CD14-positive monocyte (primary cell): Measurements from ENCODE around the gene PDGFD. TPM values are rescaled to one million over a fixed set of nuclear protein-coding genes. Genes with fewer than 3 reads are reported as not detected.

Source experiments
- DNase-seq, 3 donors: peaks; one replicate each; pipeline ENCODE4 v3.0.0-alpha.2; 2011 to 2022
- H2AFZ ChIP-seq: 2 replicates; pipeline ENCODE4 v1.6.0; 2012; ENCODE audit warnings: mild to moderate bottlenecking, low read depth, low read length, inconsistent platforms; ENCODE audit not compliant: insufficient read depth, poor library complexity, severe bottlenecking
- H3K27ac ChIP-seq, 2 donors: 1 replicate in 1 of 2; 2 replicates in 1 of 2; pipeline ENCODE4 v1.5.1; 2012 to 2013; ENCODE audit warnings: low read length in 2 of 2, control low read depth in 1 of 2, inconsistent platforms in 1 of 2, low read depth in 1 of 2, mild to moderate bottlenecking in 1 of 2
- H3K27me3 ChIP-seq, 2 donors: one replicate each; pipeline versions ENCODE4 v1.6.0 to v1.6.1; 2011 to 2013; ENCODE audit warnings: low read length in 2 of 2; ENCODE audit not compliant: control insufficient read depth in 2 of 2, insufficient read depth in 2 of 2
- H3K36me3 ChIP-seq, 2 donors: replicated peaks in 1 of 2; 1 replicate in 1 of 2; 2 replicates in 1 of 2; pipeline versions ENCODE4 v1.5.1 to v1.6.1; 2012 to 2013; ENCODE audit warnings: low read length in 2 of 2, control low read depth in 1 of 2, inconsistent platforms in 1 of 2, mild to moderate bottlenecking in 1 of 2; ENCODE audit not compliant: insufficient read depth in 2 of 2, control insufficient read depth in 1 of 2
- H3K4me1 ChIP-seq, 2 donors: 1 replicate in 1 of 2; 2 replicates in 1 of 2; pipeline versions ENCODE4 v1.5.1 to v1.6.1; 2012 to 2013; ENCODE audit warnings: low read length in 2 of 2, control low read depth in 1 of 2, inconsistent platforms in 1 of 2, mild to moderate bottlenecking in 1 of 2, moderate library complexity in 1 of 2; ENCODE audit not compliant: insufficient read depth in 2 of 2, control insufficient read depth in 1 of 2
- H3K4me2 ChIP-seq: replicated peaks from 2 replicates; pipeline ENCODE3; 2012; ENCODE audit warnings: low read length, moderate library complexity, mild to moderate bottlenecking; ENCODE audit not compliant: poor library complexity, severe bottlenecking; ENCODE audit errors: extremely low read depth
- H3K4me3 ChIP-seq, 3 experiments: fragments of 200-600 bp in 1 of 3; sonication (generic) in 1 of 3; replicated peaks in 1 of 3; 1 replicate in 2 of 3; 2 replicates in 1 of 3; pipeline ENCODE4 v1.5.1; 2011 to 2013; ENCODE audit warnings: low read length in 3 of 3, mild to moderate bottlenecking in 3 of 3, control low read depth in 2 of 3, low read depth in 2 of 3, inconsistent platforms in 1 of 3, moderate library complexity in 1 of 3
- H3K79me2 ChIP-seq: 2 replicates; pipeline ENCODE4 v1.6.0; 2012; ENCODE audit warnings: mild to moderate bottlenecking, control low read depth, inconsistent platforms, low read length, moderate library complexity; ENCODE audit not compliant: insufficient read depth
- H3K9ac ChIP-seq: 2 replicates; pipeline ENCODE4 v1.6.0; 2017; ENCODE audit warnings: low read length, mild to moderate bottlenecking; ENCODE audit not compliant: insufficient read depth, poor library complexity, severe bottlenecking
- H3K9me3 ChIP-seq, 2 donors: replicated peaks in 1 of 2; 1 replicate in 1 of 2; 2 replicates in 1 of 2; pipeline versions ENCODE4 v1.5.1 to v1.6.1; 2012 to 2013; ENCODE audit warnings: low read length in 2 of 2, control low read depth in 1 of 2; ENCODE audit not compliant: control insufficient read depth in 1 of 2, insufficient read depth in 1 of 2
- H4K20me1 ChIP-seq: 2 replicates; pipeline ENCODE4 v1.6.0; 2012; ENCODE audit warnings: mild to moderate bottlenecking, low read length, control low read depth, moderate library complexity; ENCODE audit not compliant: insufficient read depth
- H3K27ac Mint-ChIP-seq, 7 donors: one replicate each; pipeline ENCODE4 v1.8.0; 2020; ENCODE audit warnings: mild to moderate bottlenecking in 7 of 7, mixed read lengths in 7 of 7, moderate library complexity in 6 of 7, inconsistent platforms in 2 of 7
- H3K27me3 Mint-ChIP-seq, 3 donors: one replicate each; pipeline ENCODE4 v1.8.0; 2021 to 2022; ENCODE audit warnings: low read depth in 3 of 3, mild to moderate bottlenecking in 3 of 3, mixed read lengths in 3 of 3, moderate library complexity in 3 of 3, inconsistent platforms in 1 of 3
- H3K36me3 Mint-ChIP-seq, 2 donors: one replicate each; pipeline ENCODE4 v1.8.0; 2020; ENCODE audit warnings: mixed read lengths in 2 of 2, inconsistent platforms in 1 of 2, mild to moderate bottlenecking in 1 of 2
- H3K4me1 Mint-ChIP-seq: one replicate; pipeline ENCODE4 v1.8.0; 2020; ENCODE audit warnings: mild to moderate bottlenecking, mixed read lengths
- H3K4me3 Mint-ChIP-seq, 2 donors: one replicate each; pipeline ENCODE4 v1.8.0; 2020; ENCODE audit warnings: mild to moderate bottlenecking in 2 of 2, mixed read lengths in 2 of 2, moderate library complexity in 1 of 2
- H3K9me3 Mint-ChIP-seq, 7 donors: one replicate each; pipeline ENCODE4 v1.8.0; 2020 to 2022; ENCODE audit warnings: mixed read lengths in 7 of 7, mild to moderate bottlenecking in 6 of 7, moderate library complexity in 6 of 7, inconsistent platforms in 2 of 7
- CTCF ChIP-seq: fragments of 200-600 bp; IDR thresholded peaks from one replicate; pipeline ENCODE4 v1.8.0; 2022; ENCODE audit warnings: antibody characterized with exemption, mild to moderate bottlenecking
- WGBS: methylation state at CpG from one replicate; pipeline ENCODE4 v1.1.5; 2013; ENCODE audit warnings: missing lambda C conversion rate; ENCODE audit not compliant: insufficient coverage; 5-methylcytosine and 5-hydroxymethylcytosine counted together
- intact Hi-C, 2 donors: fragments of 100-400 bp; cut with micrococcal nuclease; formaldehyde crosslinking; loops; one replicate each; pipeline versions ENCODE4 v1.15.0 to v1.15.1; 2023
- polyA plus RNA-seq, 3 donors: library from polyadenylated mRNA; depleted of rRNA in 1 of 3; unstranded in 2 of 3; stranded (reverse) in 1 of 3; fragments of 300-500 nt in 2 of 3; fragments of >200 nt in 1 of 3; fragmentation: Illumina TruSeq in 2 of 3; gene quantifications; 1 replicate in 2 of 3; 2 replicates in 1 of 3; pipeline ENCODE4 v1.2.3, GENCODE V29; 2012 to 2021

Gene PDGFD
- polyA plus RNA-seq, 3 donors, result 0.05 to 0.15 TPM; not detected in 1

DNA sequence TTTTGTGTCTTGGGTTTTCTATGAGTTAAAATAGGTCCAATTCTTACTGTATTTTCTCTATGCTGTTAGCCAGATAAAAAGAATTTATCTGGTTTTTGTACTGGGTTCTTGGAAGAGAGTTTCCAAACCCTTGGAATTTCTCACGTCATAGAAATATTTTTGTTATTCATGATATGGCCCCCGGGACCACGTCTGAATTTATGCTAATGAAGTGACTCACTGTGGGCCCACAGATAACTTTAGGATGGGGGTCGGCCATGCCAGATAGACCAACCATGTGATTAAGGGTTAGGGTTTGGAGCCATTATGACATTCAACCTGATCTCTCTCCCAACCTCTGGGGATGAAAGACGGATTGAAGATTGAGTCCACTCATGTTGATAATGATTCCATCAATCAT lies 163.1 kb downstream of the PDGFD start:
- Histone ChIP-seq H2AFZ (no peak overlapping the region), H3K27me3 (no peaks in the 10 kb centered on the region), H3K27ac (no peak overlapping the region), H4K20me1 (no peaks in the 10 kb centered on the region), H3K4me2 (no peak overlapping the region), H3K36me3 (no peaks in the 10 kb centered on the region), H3K4me3 (no peak overlapping the region), H3K79me2 (no peaks in the 10 kb centered on the region), H3K9ac (no peak overlapping the region), H3K4me1 (no peaks in the 10 kb centered on the region), H3K9me3 (no peaks in the 10 kb centered on the region)
- Mint-ChIP-seq H3K4me3 (no peak overlapping the region), H3K9me3 (peaks cover 0 to 5% (median 0%) of the 10 kb centered on the region in 7 donors), H3K27me3 (no peaks in the 10 kb centered on the region), H3K36me3 (no peaks in the 10 kb centered on the region), H3K4me1 (no peaks in the 10 kb centered on the region), H3K27ac (no peak overlapping the region)
- 94% methylated on average over 3 of the region's 5 CpGs for WGBS
- intact Hi-C loops, result no loop called here
- DNase-seq, result no peak
- TF ChIP-seq CTCF, result no peak

DNA sequence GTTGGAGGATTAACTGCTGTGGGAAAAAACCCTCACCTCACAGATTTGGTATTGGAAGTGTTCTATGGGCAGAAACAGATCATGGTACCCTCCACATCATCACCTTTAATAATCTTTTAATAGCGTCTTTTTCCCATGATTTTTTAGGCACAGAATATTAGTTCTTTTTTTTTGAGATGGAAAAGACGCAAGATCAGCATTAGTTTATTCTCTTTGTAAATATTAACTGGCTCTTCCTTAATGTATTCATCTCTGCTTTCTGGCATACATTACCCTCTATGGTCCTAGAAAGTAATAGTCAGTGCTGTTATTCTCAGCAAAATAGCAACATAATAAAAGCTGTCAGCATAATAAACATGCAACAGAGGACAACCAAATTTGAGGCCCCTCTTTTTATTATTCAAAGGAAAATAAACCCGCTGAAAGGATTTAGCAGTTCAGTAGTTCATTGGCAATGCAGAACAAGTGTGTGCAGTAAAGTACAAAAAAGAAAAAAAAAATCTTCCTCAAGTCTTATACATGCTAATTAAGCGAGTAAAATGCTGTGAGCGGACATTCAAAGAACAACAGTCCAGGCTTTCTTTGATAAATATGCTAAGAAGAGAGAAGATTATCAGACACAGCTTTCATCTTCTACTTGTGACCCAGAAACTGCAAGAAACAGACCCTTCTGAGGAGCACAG lies 165.0 kb downstream of the PDGFD start:
- H3K27ac ChIP-seq, result no peak overlapping the region
- H3K36me3 Mint-ChIP-seq, result no peaks in the 10 kb centered on the region
- no peak overlapping the region for H3K9ac ChIP-seq
- WGBS, result no CpG with 5 or more reads among the region's 5 CpGs
- H3K9me3 ChIP-seq, result no peaks in the 10 kb centered on the region
- TF ChIP-seq CTCF, result no peak
- H3K4me1 Mint-ChIP-seq, result no peaks in the 10 kb centered on the region
- DNase-seq, result no peak
- no peak overlapping the region for H3K27ac Mint-ChIP-seq
- peaks cover 0 to 5% (median 0%) of the 10 kb centered on the region in 7 donors for H3K9me3 Mint-ChIP-seq
- H2AFZ ChIP-seq, result no peak overlapping the region
- no peaks in the 10 kb centered on the region for H3K36me3 ChIP-seq
- no peaks in the 10 kb centered on the region for H4K20me1 ChIP-seq
- intact Hi-C loops, result no loop called here
- H3K27me3 ChIP-seq, result no peaks in the 10 kb centered on the region
- H3K27me3 Mint-ChIP-seq, result no peaks in the 10 kb centered on the region
- no peak overlapping the region for H3K4me3 Mint-ChIP-seq
- no peak overlapping the region for H3K4me3 ChIP-seq
- H3K4me2 ChIP-seq, result no peak overlapping the region
- H3K4me1 ChIP-seq, result no peaks in the 10 kb centered on the region
- no peaks in the 10 kb centered on the region for H3K79me2 ChIP-seq
